K562 (cell line): Measurements from ENCODE around the gene FBXL22. TPM values are rescaled to one million over a fixed set of nuclear protein-coding genes. Genes with fewer than 3 reads are reported as not detected.

ENCODE experiments used
- ATAC-seq: fragments of 200-7000 bp; cut with Tn5 transposase; 3 replicates; pipeline ENCODE4 v1.9.1; 2020; ENCODE audit warnings: moderate library complexity
- BruUV-seq: library from RNA; stranded (reverse); fragments of 400-500 nt; replicated peaks from 2 replicates; lab custom pipeline; 2021; lab: Mats Ljungman, UMichigan
- CTCF ChIA-PET: fragments of 300-600 bp; formaldehyde crosslinking; extraction: SDS; loops from one replicate; lab custom pipeline; 2021; ENCODE audit warnings: low intra/inter-chr PET ratio; lab: Yijun Ruan, JAX
- POLR2A ChIA-PET: fragments of 300-600, 350-650 bp; sonication (Branson Sonifier 250); formaldehyde crosslinking; extraction: SDS; loops from one replicate; lab custom pipeline; 2021; ENCODE audit warnings: antibody characterized with exemption, inconsistent platforms; lab: Yijun Ruan, JAX
- DNase-seq, 4 experiments: peaks; one replicate each; pipeline versions ENCODE4 v3.0.0 to v3.0.0-alpha.2; 2011 to 2018; ENCODE audit warnings: low spot score in 3 of 4, mixed read lengths in 3 of 4; ENCODE audit errors: extremely low read depth in 1 of 4
- FAIRE-seq: peaks from 2 replicates; lab custom pipeline; 2011; peaks lifted over from hg19 to GRCh38; lab: Jason Lieb, UNC
- H2AFZ ChIP-seq: 2 replicates; pipeline ENCODE4 v1.6.0; 2011; ENCODE audit warnings: low read depth, low read length, control low read depth, inconsistent platforms
- H3K27ac ChIP-seq: fragments of 200-600 bp; 3 replicates; pipeline ENCODE4 v1.8.0; 2011; ENCODE audit warnings: low read depth, mild to moderate bottlenecking, control low read depth, inconsistent platforms, low read length, moderate library complexity, mixed read lengths; ENCODE audit errors: extremely low read depth
- H3K27me3 ChIP-seq, 2 experiments: fragments of 300-600 bp in 1 of 2; 2 replicates in 1 of 2; 3 replicates in 1 of 2; pipeline versions ENCODE4 v1.6.0 to v1.8.0; 2011; ENCODE audit warnings: inconsistent platforms in 2 of 2, low read length in 2 of 2, mild to moderate bottlenecking in 1 of 2, mixed read lengths in 1 of 2, moderate library complexity in 1 of 2; ENCODE audit not compliant: control insufficient read depth in 2 of 2, insufficient read depth in 2 of 2
- H3K36me3 ChIP-seq: fragments of 300-600 bp; 3 replicates; pipeline ENCODE4 v1.8.0; 2011; ENCODE audit warnings: mild to moderate bottlenecking, low read length, inconsistent platforms; ENCODE audit not compliant: control insufficient read depth, insufficient read depth
- H3K4me1 ChIP-seq, 2 experiments: fragments of 200-600 bp in 1 of 2; replicated peaks in 1 of 2; 2 replicates in 1 of 2; 3 replicates in 1 of 2; pipeline versions ENCODE4 v1.5.1 to v1.8.0; 2011; ENCODE audit warnings: inconsistent platforms in 2 of 2, low read length in 2 of 2, mild to moderate bottlenecking in 1 of 2, mixed read lengths in 1 of 2, moderate library complexity in 1 of 2; ENCODE audit not compliant: control insufficient read depth in 2 of 2, insufficient read depth in 2 of 2
- H3K4me2 ChIP-seq: 2 replicates; pipeline ENCODE4 v1.6.1; 2011; ENCODE audit warnings: low read length, control low read depth, inconsistent platforms, mixed read lengths; ENCODE audit not compliant: insufficient read depth
- H3K4me3 ChIP-seq: fragments of 200-600 bp; sonication (generic), shearing (Covaris generic); 2 replicates; pipeline ENCODE4 v1.5.1; 2016; ENCODE audit warnings: control low read depth, inconsistent platforms
- H3K79me2 ChIP-seq: fragments of 200-600 bp; 3 replicates; pipeline ENCODE4 v1.8.0; 2011; ENCODE audit warnings: low read length, inconsistent platforms; ENCODE audit not compliant: control insufficient read depth, insufficient read depth
- H3K9ac ChIP-seq, 2 experiments: 2 replicates each; pipeline versions ENCODE4 v1.6.0 to v1.6.1; 2011; ENCODE audit warnings: low read depth in 2 of 2, low read length in 2 of 2, control low read depth in 1 of 2, inconsistent platforms in 1 of 2, mild to moderate bottlenecking in 1 of 2, mixed read lengths in 1 of 2; ENCODE audit not compliant: insufficient read depth in 1 of 2
- H3K9me1 ChIP-seq: one replicate; pipeline ENCODE4 v1.6.0; 2011; ENCODE audit warnings: inconsistent platforms, mild to moderate bottlenecking, low read length, moderate library complexity; ENCODE audit not compliant: control insufficient read depth, insufficient read depth
- H3K9me3 ChIP-seq: replicated peaks from 2 replicates; pipeline ENCODE4 v1.5.1; 2011; ENCODE audit warnings: low read depth, low read length, inconsistent platforms; ENCODE audit not compliant: control insufficient read depth, insufficient read depth
- H4K20me1 ChIP-seq: replicated peaks from 2 replicates; pipeline ENCODE4 v1.6.1; 2011; ENCODE audit warnings: low read length, inconsistent platforms, mixed read lengths; ENCODE audit not compliant: control insufficient read depth, insufficient read depth
- ARID3B ChIP-seq: fragments of 250-450 bp; sonication (Bioruptor Pico); IDR thresholded peaks from 2 replicates; pipeline ENCODE4 v1.4.0; 2020; ENCODE audit warnings: borderline replicate concordance
- BACH1 ChIP-seq: fragments of 200-800 bp; sonication (Bioruptor generic); IDR thresholded peaks from 2 replicates; pipeline ENCODE4 v1.6.1; 2016; ENCODE audit warnings: missing genetic modification characterization, missing compliant biosample characterization
- GABPB1 ChIP-seq: sonication (generic); formaldehyde crosslinking; IDR thresholded peaks from 2 replicates; pipeline ENCODE4 v1.8.0; 2022; ENCODE audit warnings: mild to moderate bottlenecking, missing genetic modification reagents
- LARP7 ChIP-seq: fragments of 450-650 bp; IDR thresholded peaks from 2 replicates; pipeline ENCODE4 v1.6.1; 2016
- NR1H2 ChIP-seq: sonication (generic); formaldehyde crosslinking; IDR thresholded peaks from 2 replicates; pipeline ENCODE4 v1.4.0; 2020; ENCODE audit warnings: mild to moderate bottlenecking, missing genetic modification reagents
- PATZ1 ChIP-seq: fragments of 250-450 bp; sonication (Bioruptor Pico); IDR thresholded peaks from 2 replicates; pipeline ENCODE4 v1.5.0; 2020; ENCODE audit warnings: mild to moderate bottlenecking, borderline replicate concordance
- PHF8 ChIP-seq: fragments of 200-600 bp; sonication (generic); IDR thresholded peaks from 2 replicates; pipeline ENCODE4 v1.6.1; 2012; ENCODE audit warnings: mixed run types, mild to moderate bottlenecking, inconsistent platforms, low read length, moderate library complexity, borderline replicate concordance
- RFX7 ChIP-seq: fragments of 250-450 bp; sonication (Bioruptor Pico); IDR thresholded peaks from 2 replicates; pipeline ENCODE4 v1.5.1; 2021; ENCODE audit warnings: mild to moderate bottlenecking
- THRA ChIP-seq: fragments of 450-650 bp; IDR thresholded peaks from 2 replicates; pipeline ENCODE4 v1.6.1; 2017; ENCODE audit warnings: mild to moderate bottlenecking, moderate library complexity
- ZNF695 ChIP-seq: fragments of 450-650 bp; formaldehyde crosslinking; IDR thresholded peaks from 2 replicates; pipeline ENCODE4 v1.4.0; 2020; ENCODE audit warnings: mild to moderate bottlenecking, moderate library complexity
- WGBS: fragments of 100-300 bp; shearing (Covaris generic); methylation state at CpG from one replicate; pipeline ENCODE4 v1.1.6; 2016; ENCODE audit warnings: low coverage, mixed read lengths; ENCODE audit not compliant: insufficient coverage; ENCODE audit errors: missing lambda C conversion rate; 5-methylcytosine and 5-hydroxymethylcytosine counted together
- in situ Hi-C: fragments of 300-500 bp; cut with MboI; formaldehyde crosslinking; loops from 4 replicates; pipeline ENCODE4 v1.15.0; 2018; ENCODE audit warnings: inconsistent platforms, mixed read lengths
- intact Hi-C: fragments of 100-400 bp; cut with micrococcal nuclease; formaldehyde crosslinking; loops from 2 replicates; pipeline ENCODE4 v1.14.2; 2022
- polyA plus RNA-seq, 8 experiments: library from polyadenylated mRNA; depleted of rRNA in 4 of 8; stranded (reverse) in 5 of 8; unstranded in 3 of 8; fragments of >200 nt; fragmentation: Nextera tagmentation in 2 of 8; fragmentation: Illumina TruSeq in 1 of 8; extraction: Ambion mirVana in 2 of 8; extraction: Trizol in 1 of 8; gene quantifications; 2 replicates each; pipeline versions ENCODE4 v1.2.1 to v1.2.3, GENCODE V29; 2011 to 2014; ENCODE audit warnings: inconsistent platforms in 1 of 8, missing spikeins in 1 of 8
- total RNA-seq, 7 experiments: library from RNA; depleted of rRNA in 6 of 7; stranded (reverse); fragments of >200 nt in 6 of 7; fragmentation: Illumina TruSeq in 2 of 7; extraction: Trizol in 2 of 7; gene quantifications; 2 replicates each; pipeline versions ENCODE4 v1.2.1 to v1.2.3, GENCODE V29; 2011 to 2021; ENCODE audit warnings: low replicate concordance in 1 of 7

Gene FBXL22
- total and polyA plus RNA-seq, 9 of the 15 experiments (the other 6 are each of a cell fraction or from before 2014, with no cell fraction given), result not detected

GRCh38 chr15:63565536-63566186, 31.5 kb upstream of the FBXL22 start (continued):
- TF ChIP-seq THRA (no peak), GABPB1 (CRISPR knock-in tag) (no peak)

GRCh38 chr15:63572749-63573464, 24.3 kb upstream of the FBXL22 start:
- peak; percentile 39 for ATAC-seq
- no peak for TF ChIP-seq RFX7
- TF ChIP-seq NR1H2 (CRISPR knock-in tag), result no peak
- no peak for TF ChIP-seq ZNF695 (CRISPR knock-in tag)
- TF ChIP-seq ARID3B (CRISPR knock-in tag), result no peak
- no peak for TF ChIP-seq BACH1
- no peak for TF ChIP-seq PATZ1
- TF ChIP-seq LARP7, result no peak
- no peak for TF ChIP-seq PHF8
- in situ Hi-C loops, result no loop called here
- 74% methylated on average over 7 of the region's 7 CpGs for WGBS
- Histone ChIP-seq H3K4me1 (peaks cover 0 to 8% of the 10 kb centered on the region in 2 experiments; a peak in 2 of 5 replicates), H3K27me3 (no peaks in the 10 kb centered on the region), H3K9me1 (no peaks in the 10 kb centered on the region), H3K4me3 (no peak overlapping the region), H3K9me3 (no peaks in the 10 kb centered on the region), H2AFZ (no peak overlapping the region), H3K79me2 (no peaks in the 10 kb centered on the region), H4K20me1 (no peaks in the 10 kb centered on the region), H3K9ac (no peak overlapping the region), H3K27ac (peak overlapping the region; percentile 38; the same call in 1 of the 3 replicates), H3K4me2 (no peak overlapping the region), H3K36me3 (peaks cover 63% of the 10 kb centered on the region)
- DNase-seq, result no peak
- POLR2A ChIA-PET, result interaction anchor here (0.5 to 1.2 kb wide), 3 partner anchors 19 to 797 kb away, joined by 3 read pairs; no protein-coding TSS in a partner anchor
- intact Hi-C loops, result no loop called here
- BruUV-seq, result no TSS peak
- CTCF ChIA-PET, result no interaction called here
- FAIRE-seq, result peak; percentile 44
